Endothelial cell of umbilical vein (primary cell): Measurements from ENCODE around the gene SMAD6. TPM values are rescaled to one million over a fixed set of nuclear protein-coding genes. Genes with fewer than 3 reads are reported as not detected.

Experiments
- BruUV-seq: library from RNA; stranded (reverse); fragments of 400-500 nt; replicated peaks from 2 replicates; lab custom pipeline; 2021; lab: Mats Ljungman, UMichigan
- CTCF ChIA-PET: fragments of 300-600, 350-600 bp; sonication (Branson Sonifier 250); formaldehyde crosslinking; loops from one replicate; lab custom pipeline; 2021; ENCODE audit warnings: antibody characterized with exemption, inconsistent platforms; lab: Charles Lee
- POLR2A ChIA-PET: fragments of 300-600, 350-600 bp; sonication (Branson Sonifier 250); formaldehyde crosslinking; loops from one replicate; lab custom pipeline; 2021; ENCODE audit warnings: antibody characterized with exemption, inconsistent platforms; lab: Charles Lee
- DNase-seq: peaks from one replicate; pipeline ENCODE4 v3.0.0-alpha.2; 2011; ENCODE audit warnings: low read depth, low spot score
- FAIRE-seq: peaks from 2 replicates; lab custom pipeline; 2011; peaks lifted over from hg19 to GRCh38; lab: Jason Lieb, UNC
- H2AFZ ChIP-seq: 2 replicates; pipeline ENCODE4 v1.6.0; 2012; ENCODE audit warnings: low read depth, low read length, control low read depth, inconsistent platforms
- H3K27ac ChIP-seq: 2 replicates; pipeline ENCODE4 v1.5.1; 2011; ENCODE audit warnings: low read depth, mild to moderate bottlenecking, control low read depth, low read length, moderate library complexity; ENCODE audit not compliant: insufficient read depth
- H3K27me3 ChIP-seq, 2 experiments: 2 replicates each; pipeline versions ENCODE4 v1.6.0 to v1.6.1; 2011; ENCODE audit warnings: low read length in 2 of 2, mixed read lengths in 1 of 2; ENCODE audit not compliant: control insufficient read depth in 2 of 2, insufficient read depth in 2 of 2
- H3K36me3 ChIP-seq, 2 experiments: 2 replicates in 1 of 2; 3 replicates in 1 of 2; pipeline ENCODE4 v1.5.1; 2011; ENCODE audit warnings: low read length in 2 of 2, mild to moderate bottlenecking in 1 of 2, moderate library complexity in 1 of 2; ENCODE audit not compliant: control insufficient read depth in 2 of 2, insufficient read depth in 2 of 2; ENCODE audit errors: extremely low read depth in 1 of 2
- H3K4me1 ChIP-seq: 3 replicates; pipeline ENCODE4 v1.5.1; 2011; ENCODE audit warnings: mild to moderate bottlenecking, low read length; ENCODE audit not compliant: control insufficient read depth, insufficient read depth; ENCODE audit errors: extremely low read depth
- H3K4me2 ChIP-seq: 2 replicates; pipeline ENCODE4 v1.6.1; 2011; ENCODE audit warnings: low read length, control low read depth, mixed read lengths; ENCODE audit not compliant: insufficient read depth
- H3K4me3 ChIP-seq, 3 experiments: fragments of 200-600 bp in 1 of 3; sonication (generic), shearing (Covaris generic) in 1 of 3; replicated peaks in 1 of 3; 2 replicates each; pipeline ENCODE4 v1.5.1; 2011 to 2016; ENCODE audit warnings: control low read depth in 3 of 3, low read length in 3 of 3, mild to moderate bottlenecking in 2 of 3, inconsistent platforms in 1 of 3, low read depth in 1 of 3, moderate library complexity in 1 of 3; ENCODE audit not compliant: insufficient read depth in 1 of 3
- H3K79me2 ChIP-seq: 2 replicates; pipeline ENCODE4 v1.6.0; 2012; ENCODE audit warnings: low read length, inconsistent platforms; ENCODE audit not compliant: control insufficient read depth, insufficient read depth
- H3K9ac ChIP-seq: replicated peaks from 2 replicates; pipeline ENCODE3; 2011; ENCODE audit warnings: low read length, control low read depth; ENCODE audit not compliant: insufficient read depth; ENCODE audit errors: extremely low read depth
- H3K9me1 ChIP-seq: replicated peaks from 3 replicates; pipeline ENCODE4 v1.6.0; 2011; ENCODE audit warnings: mild to moderate bottlenecking, low read length; ENCODE audit not compliant: control insufficient read depth, insufficient read depth; ENCODE audit errors: extremely low read depth
- H3K9me3 ChIP-seq: replicated peaks from 2 replicates; pipeline ENCODE4 v1.5.1; 2012; ENCODE audit warnings: low read length, inconsistent platforms; ENCODE audit not compliant: control insufficient read depth, insufficient read depth
- H4K20me1 ChIP-seq: replicated peaks from 2 replicates; pipeline ENCODE3; 2011; ENCODE audit warnings: mild to moderate bottlenecking, low read length; ENCODE audit not compliant: control insufficient read depth, insufficient read depth; ENCODE audit errors: extremely low read depth
- EZH2 ChIP-seq: IDR thresholded peaks from 2 replicates; pipeline ENCODE4 v1.6.1; 2012; ENCODE audit warnings: borderline replicate concordance, low read depth, mild to moderate bottlenecking, moderate library complexity, low read length, inconsistent platforms; ENCODE audit not compliant: severe bottlenecking
- GATA2 ChIP-seq: IDR thresholded peaks from 2 replicates; pipeline ENCODE4 v1.7.0; 2011; ENCODE audit warnings: low read depth, mild to moderate bottlenecking, moderate library complexity, mixed read lengths, low read length; ENCODE audit not compliant: insufficient read length, insufficient read depth
- JUN ChIP-seq: IDR thresholded peaks from 2 replicates; pipeline ENCODE4 v1.6.1; 2011; ENCODE audit warnings: borderline replicate concordance, low read depth; ENCODE audit not compliant: insufficient read length, insufficient read depth
- POLR2A ChIP-seq: IDR thresholded peaks from 2 replicates; pipeline ENCODE4 v1.6.1; 2012; ENCODE audit warnings: low read depth, mild to moderate bottlenecking, control low read depth, low read length
- POLR2AphosphoS5 ChIP-seq: IDR thresholded peaks from 2 replicates; pipeline ENCODE4 v1.6.1; 2012; ENCODE audit warnings: low read depth, mild to moderate bottlenecking, control low read depth, low read length, moderate library complexity; ENCODE audit not compliant: insufficient read depth
- dilution Hi-C: fragments of 300-500 bp; cut with MboI; formaldehyde crosslinking; loops from one replicate; pipeline ENCODE4 v1.15.0; 2019; ENCODE audit warnings: low sequenced_read_pairs; ENCODE audit not compliant: extremely low pct_ligation_motif_present
- intact Hi-C: fragments of 100-400 bp; cut with micrococcal nuclease; formaldehyde crosslinking; loops from one replicate; pipeline ENCODE4 v1.10.0; 2022
- polyA plus RNA-seq, 4 experiments: library from polyadenylated mRNA; depleted of rRNA in 3 of 4; stranded (reverse) in 3 of 4; unstranded in 1 of 4; fragments of >200 nt; gene quantifications; 2 replicates each; pipeline versions ENCODE4 v1.2.1 to v1.2.3, GENCODE V29; 2011 to 2012; ENCODE audit warnings: missing spikeins in 1 of 4
- total RNA-seq: library from RNA; stranded (reverse); gene quantifications from 2 replicates; pipeline ENCODE4 v1.2.3, GENCODE V29; 2021
- TF ChIP-seq, protein P1 (sequence below): IDR thresholded peaks from 2 replicates; pipeline ENCODE4 v1.6.1; 2011; ENCODE audit not compliant: insufficient read depth, insufficient read length
- TF ChIP-seq, protein P2 (sequence below), 2 donors: IDR thresholded peaks; 1 replicate in 1 of 2; 2 replicates in 1 of 2; pipeline ENCODE4 v1.5.1; 2011; ENCODE audit warnings: low read length in 2 of 2, mild to moderate bottlenecking in 2 of 2, moderate library complexity in 2 of 2, control low read depth in 1 of 2, inconsistent platforms in 1 of 2, low read depth in 1 of 2; ENCODE audit not compliant: insufficient read depth in 1 of 2; ENCODE audit errors: extremely low read depth in 1 of 2

SMAD6 gene
- total and polyA plus RNA-seq, 2 donors (not counting 3 experiments of a cell fraction or from before 2014, with no cell fraction given): 7.3 to 12.5 TPM

DNA sequence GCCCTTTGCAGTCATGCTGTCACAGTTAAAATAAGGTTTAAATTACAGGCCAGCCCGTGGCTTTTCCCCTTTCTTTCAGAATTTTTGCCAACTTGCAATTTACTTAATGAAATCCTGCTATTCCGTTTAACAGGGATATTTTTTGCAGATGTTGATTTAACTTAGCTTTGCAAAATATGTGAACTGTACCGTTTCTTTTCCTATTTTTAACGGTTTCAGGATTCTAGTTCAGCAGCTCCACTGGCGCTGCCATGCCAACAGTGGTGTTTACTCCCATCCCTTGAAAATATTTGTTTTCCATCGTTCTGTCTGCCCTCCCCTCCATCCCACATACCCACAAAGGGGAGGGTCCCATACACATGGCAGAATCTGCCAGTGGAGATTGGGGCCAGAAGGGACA is 54.3 kb downstream of the SMAD6 start:
- peaks cover 46% of the 10 kb centered on the region for H3K4me1 ChIP-seq
- no peak for DNase-seq
- H3K9me1 ChIP-seq: no peaks in the 10 kb centered on the region
- H3K4me3 ChIP-seq: no peak overlapping the region
- ChIA-PET CTCF (interaction anchor here (1.4 kb wide), 1 partner anchor 8 kb away, joined by 3 read pairs; no protein-coding TSS in a partner anchor), POLR2A (no interaction called here)
- TF ChIP-seq JUN (no peak), POLR2A (no peak), POLR2AphosphoS5 (no peak), GATA2 (no peak), EZH2 (no peak)
- TF ChIP-seq, protein P1, sequence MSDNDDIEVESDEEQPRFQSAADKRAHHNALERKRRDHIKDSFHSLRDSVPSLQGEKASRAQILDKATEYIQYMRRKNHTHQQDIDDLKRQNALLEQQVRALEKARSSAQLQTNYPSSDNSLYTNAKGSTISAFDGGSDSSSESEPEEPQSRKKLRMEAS: no peak
- TF ChIP-seq, protein P2, sequence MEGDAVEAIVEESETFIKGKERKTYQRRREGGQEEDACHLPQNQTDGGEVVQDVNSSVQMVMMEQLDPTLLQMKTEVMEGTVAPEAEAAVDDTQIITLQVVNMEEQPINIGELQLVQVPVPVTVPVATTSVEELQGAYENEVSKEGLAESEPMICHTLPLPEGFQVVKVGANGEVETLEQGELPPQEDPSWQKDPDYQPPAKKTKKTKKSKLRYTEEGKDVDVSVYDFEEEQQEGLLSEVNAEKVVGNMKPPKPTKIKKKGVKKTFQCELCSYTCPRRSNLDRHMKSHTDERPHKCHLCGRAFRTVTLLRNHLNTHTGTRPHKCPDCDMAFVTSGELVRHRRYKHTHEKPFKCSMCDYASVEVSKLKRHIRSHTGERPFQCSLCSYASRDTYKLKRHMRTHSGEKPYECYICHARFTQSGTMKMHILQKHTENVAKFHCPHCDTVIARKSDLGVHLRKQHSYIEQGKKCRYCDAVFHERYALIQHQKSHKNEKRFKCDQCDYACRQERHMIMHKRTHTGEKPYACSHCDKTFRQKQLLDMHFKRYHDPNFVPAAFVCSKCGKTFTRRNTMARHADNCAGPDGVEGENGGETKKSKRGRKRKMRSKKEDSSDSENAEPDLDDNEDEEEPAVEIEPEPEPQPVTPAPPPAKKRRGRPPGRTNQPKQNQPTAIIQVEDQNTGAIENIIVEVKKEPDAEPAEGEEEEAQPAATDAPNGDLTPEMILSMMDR (IDR thresholded peaks at IDR 0.05; ENCODE audit: extremely low read depth in 1 of 2, insufficient read depth in 1 of 2, low read depth in 1 of 2, low read length in 2 of 2): no peak
- intact Hi-C loops: no loop called here
- no peaks in the 10 kb centered on the region for H3K27me3 ChIP-seq
- BruUV-seq: no TSS peak
- H3K79me2 ChIP-seq: peaks cover 15% of the 10 kb centered on the region
- dilution Hi-C loops: no loop called here
- peaks cover 0 to 4% of the 10 kb centered on the region in 2 experiments for H3K36me3 ChIP-seq
- no peak overlapping the region for H3K4me2 ChIP-seq
- no peak overlapping the region for H3K27ac ChIP-seq
- no peaks in the 10 kb centered on the region for H4K20me1 ChIP-seq
- no peak overlapping the region for H2AFZ ChIP-seq
- H3K9me3 ChIP-seq: no peaks in the 10 kb centered on the region
- no peak for FAIRE-seq
- no peak overlapping the region for H3K9ac ChIP-seq
